Liver (tissue), 3 donors: ENCODE results near the gene FMC1.

Experiments used
- EGR1 ChIP-seq, 2 donors: IDR thresholded peaks; 2 replicates each; pipeline ENCODE4 v1.6.1; 2016 to 2018; ENCODE audit warnings: antibody characterized with exemption in 2 of 2, low read depth in 2 of 2
- FOXA1 ChIP-seq: IDR thresholded peaks from 2 replicates; pipeline ENCODE4 v1.6.1; 2016; ENCODE audit warnings: antibody characterized with exemption
- FOXA2 ChIP-seq: IDR thresholded peaks from 2 replicates; pipeline ENCODE4 v1.6.1; 2016; ENCODE audit warnings: antibody characterized with exemption
- HNF4A ChIP-seq, 2 donors: conservative IDR thresholded peaks; 2 replicates each; pipeline ENCODE4 v1.6.1; 2016; ENCODE audit warnings: antibody characterized with exemption in 2 of 2, mild to moderate bottlenecking in 2 of 2
- JUND ChIP-seq, 2 donors: IDR thresholded peaks; 2 replicates each; pipeline ENCODE4 v1.6.1; 2016; ENCODE audit warnings: antibody characterized with exemption in 2 of 2
- NR2F2 ChIP-seq: IDR thresholded peaks from 2 replicates; pipeline ENCODE4 v1.6.1; 2016; ENCODE audit warnings: antibody characterized with exemption
- RAD21 ChIP-seq, 2 donors: IDR thresholded peaks; 2 replicates each; pipeline ENCODE4 v1.6.1; 2016; ENCODE audit warnings: antibody characterized with exemption in 2 of 2, mild to moderate bottlenecking in 2 of 2
- TAF1 ChIP-seq: conservative IDR thresholded peaks from 2 replicates; pipeline ENCODE4 v1.6.1; 2016; ENCODE audit warnings: antibody characterized with exemption, mild to moderate bottlenecking
- YY1 ChIP-seq: IDR thresholded peaks from 2 replicates; pipeline ENCODE4 v1.6.1; 2016; ENCODE audit warnings: antibody characterized with exemption, mild to moderate bottlenecking
- TF ChIP-seq, protein P1 (sequence below): fragments of 150-350 bp; IDR thresholded peaks from 2 replicates; pipeline ENCODE4 v1.5.1; 2017; ENCODE audit warnings: improper control_type of control experiment, low read depth, low read length; ENCODE audit not compliant: missing input control
- TF ChIP-seq, protein P2 (sequence below): IDR thresholded peaks from 2 replicates; pipeline ENCODE4 v1.6.1; 2016; ENCODE audit warnings: antibody characterized with exemption, mild to moderate bottlenecking
- TF ChIP-seq, protein P3 (sequence below): IDR thresholded peaks from 2 replicates; pipeline ENCODE4 v1.6.1; 2016; ENCODE audit warnings: antibody characterized with exemption
- donor health status: healthy.
- donor health status: healthy.

DNA sequence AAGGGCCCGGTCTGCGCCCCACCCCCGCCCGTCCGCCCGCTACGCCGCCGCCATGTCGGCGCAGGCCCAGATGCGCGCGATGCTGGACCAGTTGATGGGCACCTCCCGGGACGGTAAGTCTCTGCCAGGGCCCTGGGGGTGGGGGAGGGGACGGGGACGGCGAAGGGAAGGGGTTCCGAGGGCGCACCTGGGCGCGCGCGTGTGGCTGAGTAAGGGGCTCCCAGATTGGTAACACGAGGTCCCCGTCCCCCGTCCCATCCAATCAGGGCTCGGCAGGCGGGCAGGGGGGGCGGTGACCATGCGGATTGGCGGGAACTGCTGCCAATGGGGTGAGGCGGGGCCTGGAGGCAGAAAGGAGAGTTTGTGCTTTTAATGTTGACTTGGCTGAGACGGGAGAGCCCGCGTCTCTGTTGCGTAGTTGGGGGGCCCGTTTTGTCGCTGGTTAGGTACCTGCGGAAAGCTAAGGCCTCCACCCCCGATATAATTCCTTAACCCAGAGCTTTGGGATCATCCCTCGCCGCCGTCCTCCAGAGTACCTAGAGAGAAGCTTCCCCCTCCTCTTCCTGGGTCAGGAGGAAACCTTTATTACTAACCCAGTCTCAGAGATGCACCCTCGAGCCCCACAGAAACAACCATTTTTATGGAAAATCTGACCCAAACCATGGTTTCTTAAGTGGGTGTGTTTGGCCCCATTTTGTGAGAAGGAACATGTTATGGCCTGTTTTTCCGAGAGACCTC lies 19.2 kb downstream of the FMC1 start:
- TF ChIP-seq, protein P1, sequence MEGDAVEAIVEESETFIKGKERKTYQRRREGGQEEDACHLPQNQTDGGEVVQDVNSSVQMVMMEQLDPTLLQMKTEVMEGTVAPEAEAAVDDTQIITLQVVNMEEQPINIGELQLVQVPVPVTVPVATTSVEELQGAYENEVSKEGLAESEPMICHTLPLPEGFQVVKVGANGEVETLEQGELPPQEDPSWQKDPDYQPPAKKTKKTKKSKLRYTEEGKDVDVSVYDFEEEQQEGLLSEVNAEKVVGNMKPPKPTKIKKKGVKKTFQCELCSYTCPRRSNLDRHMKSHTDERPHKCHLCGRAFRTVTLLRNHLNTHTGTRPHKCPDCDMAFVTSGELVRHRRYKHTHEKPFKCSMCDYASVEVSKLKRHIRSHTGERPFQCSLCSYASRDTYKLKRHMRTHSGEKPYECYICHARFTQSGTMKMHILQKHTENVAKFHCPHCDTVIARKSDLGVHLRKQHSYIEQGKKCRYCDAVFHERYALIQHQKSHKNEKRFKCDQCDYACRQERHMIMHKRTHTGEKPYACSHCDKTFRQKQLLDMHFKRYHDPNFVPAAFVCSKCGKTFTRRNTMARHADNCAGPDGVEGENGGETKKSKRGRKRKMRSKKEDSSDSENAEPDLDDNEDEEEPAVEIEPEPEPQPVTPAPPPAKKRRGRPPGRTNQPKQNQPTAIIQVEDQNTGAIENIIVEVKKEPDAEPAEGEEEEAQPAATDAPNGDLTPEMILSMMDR: no peak
- TF ChIP-seq TAF1: peak; percentile 25
- no peak for TF ChIP-seq HNF4A (conservative IDR thresholded peaks at IDR 0.05)
- TF ChIP-seq, protein P2, sequence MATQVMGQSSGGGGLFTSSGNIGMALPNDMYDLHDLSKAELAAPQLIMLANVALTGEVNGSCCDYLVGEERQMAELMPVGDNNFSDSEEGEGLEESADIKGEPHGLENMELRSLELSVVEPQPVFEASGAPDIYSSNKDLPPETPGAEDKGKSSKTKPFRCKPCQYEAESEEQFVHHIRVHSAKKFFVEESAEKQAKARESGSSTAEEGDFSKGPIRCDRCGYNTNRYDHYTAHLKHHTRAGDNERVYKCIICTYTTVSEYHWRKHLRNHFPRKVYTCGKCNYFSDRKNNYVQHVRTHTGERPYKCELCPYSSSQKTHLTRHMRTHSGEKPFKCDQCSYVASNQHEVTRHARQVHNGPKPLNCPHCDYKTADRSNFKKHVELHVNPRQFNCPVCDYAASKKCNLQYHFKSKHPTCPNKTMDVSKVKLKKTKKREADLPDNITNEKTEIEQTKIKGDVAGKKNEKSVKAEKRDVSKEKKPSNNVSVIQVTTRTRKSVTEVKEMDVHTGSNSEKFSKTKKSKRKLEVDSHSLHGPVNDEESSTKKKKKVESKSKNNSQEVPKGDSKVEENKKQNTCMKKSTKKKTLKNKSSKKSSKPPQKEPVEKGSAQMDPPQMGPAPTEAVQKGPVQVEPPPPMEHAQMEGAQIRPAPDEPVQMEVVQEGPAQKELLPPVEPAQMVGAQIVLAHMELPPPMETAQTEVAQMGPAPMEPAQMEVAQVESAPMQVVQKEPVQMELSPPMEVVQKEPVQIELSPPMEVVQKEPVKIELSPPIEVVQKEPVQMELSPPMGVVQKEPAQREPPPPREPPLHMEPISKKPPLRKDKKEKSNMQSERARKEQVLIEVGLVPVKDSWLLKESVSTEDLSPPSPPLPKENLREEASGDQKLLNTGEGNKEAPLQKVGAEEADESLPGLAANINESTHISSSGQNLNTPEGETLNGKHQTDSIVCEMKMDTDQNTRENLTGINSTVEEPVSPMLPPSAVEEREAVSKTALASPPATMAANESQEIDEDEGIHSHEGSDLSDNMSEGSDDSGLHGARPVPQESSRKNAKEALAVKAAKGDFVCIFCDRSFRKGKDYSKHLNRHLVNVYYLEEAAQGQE: peak; percentile 10
- TF ChIP-seq JUND (IDR thresholded peaks at IDR 0.05): no peak
- TF ChIP-seq EGR1 (IDR thresholded peaks at IDR 0.05; ENCODE audit: low read depth in 2 of 2): no peak
- TF ChIP-seq YY1: peak; percentile 81
- TF ChIP-seq FOXA1: no peak
- peak in 1 of 2 donors; percentile 18 for TF ChIP-seq RAD21 (IDR thresholded peaks at IDR 0.05)
- TF ChIP-seq FOXA2: no peak
- TF ChIP-seq, protein P3, sequence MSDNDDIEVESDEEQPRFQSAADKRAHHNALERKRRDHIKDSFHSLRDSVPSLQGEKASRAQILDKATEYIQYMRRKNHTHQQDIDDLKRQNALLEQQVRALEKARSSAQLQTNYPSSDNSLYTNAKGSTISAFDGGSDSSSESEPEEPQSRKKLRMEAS: peak; percentile 4
- TF ChIP-seq NR2F2: no peak
